GM21737 (cell line): Measurements from ENCODE around the gene ZNF761.

Source experiments
- ATAC-seq: cut with Tn5 transposase; IDR thresholded peaks from one replicate; pipeline ENCODE4 v1.9.1; 2021; ENCODE audit warnings: mild to moderate bottlenecking, moderate library complexity; ENCODE audit not compliant: unreplicated experiment

The ZNF761 gene

GRCh38 chr19:53504885-53505284, 73.1 kb downstream of the ZNF761 start:
- ATAC-seq, result no peak

DNA sequence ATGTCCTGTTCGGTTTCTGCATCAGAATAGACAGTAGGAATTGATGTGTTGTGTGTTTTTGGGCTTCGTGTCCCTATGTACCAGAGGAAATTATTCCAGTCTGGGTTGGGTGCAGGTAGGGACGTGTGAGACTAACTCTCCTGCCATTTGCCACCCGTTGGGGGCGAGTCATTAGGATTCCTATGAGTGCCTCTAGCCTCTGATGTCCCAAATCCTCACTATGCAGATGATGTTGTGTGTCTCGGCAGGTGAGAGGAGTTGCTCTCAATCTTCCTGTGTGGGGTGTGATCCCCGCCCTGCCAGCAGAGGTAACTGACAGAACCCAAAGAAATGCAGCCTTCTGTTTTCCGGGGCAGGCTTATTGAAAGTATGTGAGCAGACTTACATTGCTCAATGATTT, 74.9 kb downstream of the ZNF761 start:
- ATAC-seq, result no peak
